Measurements from ENCODE around the gene STX8.

STX8 gene

DNA sequence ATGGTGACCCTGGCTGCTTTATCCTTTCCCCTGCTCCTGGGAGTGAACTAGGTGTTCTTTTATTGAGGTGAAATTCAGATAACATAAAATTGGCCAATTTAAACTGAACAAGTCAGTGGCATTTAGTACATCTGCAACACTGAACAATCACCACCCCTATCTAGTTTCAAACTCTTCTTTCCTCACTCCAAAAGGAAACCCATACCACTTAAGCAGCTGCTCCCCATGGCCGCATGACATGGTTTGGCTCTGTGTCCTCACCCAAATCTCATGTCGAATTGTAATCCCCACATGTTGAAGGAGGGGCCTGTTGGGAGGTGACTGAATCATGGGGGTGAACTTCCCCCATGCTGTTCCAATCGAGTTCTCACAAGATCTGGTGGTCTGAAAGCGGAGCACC is 154.1 kb downstream of the STX8 start:
- H3K4me3 ChIP-seq (ENCODE audit: low read depth, low read length) = no peak overlapping the region

GRCh38 chr17:9419932-9420453 is 155.6 kb downstream of the STX8 start:
- no peak overlapping the region for H2AK5ac ChIP-seq (ENCODE audit: low read length)
- H2BK5ac ChIP-seq (ENCODE audit: low read depth, low read length, poor library complexity) = no peak overlapping the region
- H3K4me2 ChIP-seq (ENCODE audit: low read length) = no peak overlapping the region
- H3K14ac ChIP-seq (ENCODE audit: low read length) = no peak overlapping the region
- H2BK12ac ChIP-seq (ENCODE audit: low read length) = no peak overlapping the region
- H3K36me3 ChIP-seq (ENCODE audit: control insufficient read depth in 1 of 2, insufficient read depth in 2 of 2, low read length in 2 of 2) = peaks cover 0 to 3% of the 10 kb centered on the region in 2 experiments
- H4K91ac ChIP-seq (ENCODE audit: low read depth, low read length) = no peak overlapping the region
- H3K79me2 ChIP-seq (ENCODE audit: control insufficient read depth, insufficient read depth, low read length, poor library complexity) = no peaks in the 10 kb centered on the region
- DNase-seq = no peak
- no peak overlapping the region for H3K27ac ChIP-seq (ENCODE audit: low read depth, low read length)
- H3K4me3 ChIP-seq (ENCODE audit: low read depth, low read length) = no peak overlapping the region
- H3K9ac ChIP-seq (ENCODE audit: low read length) = no peak overlapping the region
- no peak overlapping the region for H4K8ac ChIP-seq (ENCODE audit: low read depth, low read length)
- peaks cover 5 to 6% of the 10 kb centered on the region in 2 experiments for H3K4me1 ChIP-seq (ENCODE audit: control insufficient read depth in 1 of 2, insufficient read depth in 2 of 2, low read length in 2 of 2)
- H2AFZ ChIP-seq (ENCODE audit: insufficient read depth, low read length, poor library complexity) = no peak overlapping the region
- H3K4ac ChIP-seq (ENCODE audit: low read depth, low read length) = no peak overlapping the region
- H3K23ac ChIP-seq (ENCODE audit: low read length) = no peak overlapping the region
- H2BK120ac ChIP-seq (ENCODE audit: insufficient read depth, low read length, poor library complexity) = no peak overlapping the region
- no peak overlapping the region for H4K12ac ChIP-seq (ENCODE audit: low read depth, low read length)
- no CpG with 5 or more reads among the region's 10 CpGs for WGBS (ENCODE audit: extremely low coverage, insufficient coverage, insufficient read length)
- H3K79me1 ChIP-seq (ENCODE audit: low read length) = no peaks in the 10 kb centered on the region
- peaks cover 7% of the 10 kb centered on the region for H3K9me3 ChIP-seq (ENCODE audit: insufficient read depth, low read depth, low read length)
- H3K18ac ChIP-seq (ENCODE audit: low read length) = no peak overlapping the region
- H3K27me3 ChIP-seq (ENCODE audit: insufficient read depth, low read length) = no peaks in the 10 kb centered on the region

More for the DNA sequence above, 154.1 kb downstream of the STX8 start:
- Histone ChIP-seq H3K9ac (ENCODE audit: low read length) (no peak overlapping the region), H3K4ac (ENCODE audit: low read depth, low read length) (no peak overlapping the region), H3K4me1 (ENCODE audit: control insufficient read depth in 1 of 2, insufficient read depth in 2 of 2, low read length in 2 of 2) (peaks cover 5 to 6% of the 10 kb centered on the region in 2 experiments), H3K27ac (ENCODE audit: low read depth, low read length) (no peak overlapping the region), H2AK5ac (ENCODE audit: low read length) (no peak overlapping the region), H2AFZ (ENCODE audit: insufficient read depth, low read length, poor library complexity) (no peak overlapping the region), H3K9me3 (ENCODE audit: insufficient read depth, low read depth, low read length) (peaks cover 7% of the 10 kb centered on the region), H3K79me2 (ENCODE audit: control insufficient read depth, insufficient read depth, low read length, poor library complexity) (no peaks in the 10 kb centered on the region), H3K27me3 (ENCODE audit: insufficient read depth, low read length) (no peaks in the 10 kb centered on the region), H3K18ac (ENCODE audit: low read length) (no peak overlapping the region), H3K14ac (ENCODE audit: low read length) (no peak overlapping the region), H4K12ac (ENCODE audit: low read depth, low read length) (no peak overlapping the region), H3K4me2 (ENCODE audit: low read length) (no peak overlapping the region), H3K79me1 (ENCODE audit: low read length) (no peaks in the 10 kb centered on the region), H2BK5ac (ENCODE audit: low read depth, low read length, poor library complexity) (no peak overlapping the region), H2BK120ac (ENCODE audit: insufficient read depth, low read length, poor library complexity) (no peak overlapping the region), H3K36me3 (ENCODE audit: control insufficient read depth in 1 of 2, insufficient read depth in 2 of 2, low read length in 2 of 2) (peaks cover 0 to 3% of the 10 kb centered on the region in 2 experiments), H4K8ac (ENCODE audit: low read depth, low read length) (no peak overlapping the region), H2BK12ac (ENCODE audit: low read length) (no peak overlapping the region), H4K91ac (ENCODE audit: low read depth, low read length) (no peak overlapping the region), H3K23ac (ENCODE audit: low read length) (no peak overlapping the region)
- no CpG with 5 or more reads among the region's 4 CpGs for WGBS (ENCODE audit: extremely low coverage, insufficient coverage, insufficient read length)
- DNase-seq = no peak

GRCh38 chr17:9414471-9414870 is 161.1 kb downstream of the STX8 start:
- Histone ChIP-seq H3K14ac (ENCODE audit: low read length) (no peak overlapping the region), H2AK5ac (ENCODE audit: low read length) (no peak overlapping the region), H3K27ac (ENCODE audit: low read depth, low read length) (no peak overlapping the region), H3K36me3 (ENCODE audit: control insufficient read depth in 1 of 2, insufficient read depth in 2 of 2, low read length in 2 of 2) (peaks cover 0 to 3% of the 10 kb centered on the region in 2 experiments), H3K27me3 (ENCODE audit: insufficient read depth, low read length) (no peaks in the 10 kb centered on the region), H4K8ac (ENCODE audit: low read depth, low read length) (no peak overlapping the region), H3K4me3 (ENCODE audit: low read depth, low read length) (no peak overlapping the region), H3K9me3 (ENCODE audit: insufficient read depth, low read depth, low read length) (peaks cover 7% of the 10 kb centered on the region), H3K4me1 (ENCODE audit: control insufficient read depth in 1 of 2, insufficient read depth in 2 of 2, low read length in 2 of 2) (peaks cover 0 to 2% of the 10 kb centered on the region in 2 experiments), H2BK12ac (ENCODE audit: low read length) (no peak overlapping the region), H3K23ac (ENCODE audit: low read length) (no peak overlapping the region), H3K79me1 (ENCODE audit: low read length) (no peaks in the 10 kb centered on the region), H2BK5ac (ENCODE audit: low read depth, low read length, poor library complexity) (no peak overlapping the region), H3K4ac (ENCODE audit: low read depth, low read length) (no peak overlapping the region), H2BK120ac (ENCODE audit: insufficient read depth, low read length, poor library complexity) (no peak overlapping the region), H3K18ac (ENCODE audit: low read length) (no peak overlapping the region), H2AFZ (ENCODE audit: insufficient read depth, low read length, poor library complexity) (no peak overlapping the region), H3K9ac (ENCODE audit: low read length) (no peak overlapping the region), H4K12ac (ENCODE audit: low read depth, low read length) (no peak overlapping the region), H4K91ac (ENCODE audit: low read depth, low read length) (no peak overlapping the region), H3K79me2 (ENCODE audit: control insufficient read depth, insufficient read depth, low read length, poor library complexity) (no peaks in the 10 kb centered on the region), H3K4me2 (ENCODE audit: low read length) (no peak overlapping the region)
- no CpG with 5 or more reads among the region's 3 CpGs for WGBS (ENCODE audit: extremely low coverage, insufficient coverage, insufficient read length)
- DNase-seq = no peak

- Histone ChIP-seq H4K8ac (ENCODE audit: low read depth, low read length) (no peak overlapping the region), H2BK12ac (ENCODE audit: low read length) (no peak overlapping the region), H2AFZ (ENCODE audit: insufficient read depth, low read length, poor library complexity) (no peak overlapping the region), H3K27me3 (ENCODE audit: insufficient read depth, low read length) (no peaks in the 10 kb centered on the region), H2BK5ac (ENCODE audit: low read depth, low read length, poor library complexity) (no peak overlapping the region), H3K9ac (ENCODE audit: low read length) (no peak overlapping the region), H3K79me2 (ENCODE audit: control insufficient read depth, insufficient read depth, low read length, poor library complexity) (no peaks in the 10 kb centered on the region), H3K4me2 (ENCODE audit: low read length) (no peak overlapping the region), H4K91ac (ENCODE audit: low read depth, low read length) (no peak overlapping the region), H3K18ac (ENCODE audit: low read length) (no peak overlapping the region), H3K36me3 (ENCODE audit: control insufficient read depth in 1 of 2, insufficient read depth in 2 of 2, low read length in 2 of 2) (no peaks in the 10 kb centered on the region), H2BK120ac (ENCODE audit: insufficient read depth, low read length, poor library complexity) (no peak overlapping the region), H3K14ac (ENCODE audit: low read length) (no peak overlapping the region), H4K12ac (ENCODE audit: low read depth, low read length) (no peak overlapping the region), H3K27ac (ENCODE audit: low read depth, low read length) (no peak overlapping the region), H3K9me3 (ENCODE audit: insufficient read depth, low read depth, low read length) (no peaks in the 10 kb centered on the region), H3K23ac (ENCODE audit: low read length) (no peak overlapping the region), H2AK5ac (ENCODE audit: low read length) (no peak overlapping the region), H3K4ac (ENCODE audit: low read depth, low read length) (no peak overlapping the region), H3K79me1 (ENCODE audit: low read length) (no peaks in the 10 kb centered on the region), H3K4me3 (ENCODE audit: low read depth, low read length) (no peak overlapping the region), H3K4me1 (ENCODE audit: control insufficient read depth in 1 of 2, insufficient read depth in 2 of 2, low read length in 2 of 2) (peaks cover 0 to 8% of the 10 kb centered on the region in 2 experiments)
- WGBS (ENCODE audit: extremely low coverage, insufficient coverage, insufficient read length) = no CpG with 5 or more reads among the region's 2 CpGs
- DNase-seq = no peak
Measured at GRCh38 chr17:9410737-9411136, 164.9 kb downstream of the STX8 start.
